Trophoblast cell (in vitro differentiated cells and primary cell): Measurements from ENCODE around the gene SAXO2.
"Not testable (repeated sequence)": the region's sequence is repeated elsewhere in the genome, so short reads cannot be mapped to it uniquely, and the experiment has no call there.

Source experiments
- DNase-seq, 2 donors: peaks; one replicate each; pipeline ENCODE4 v3.0.0-alpha.2; 2016
- H2AFZ ChIP-seq: 2 replicates; pipeline ENCODE4 v1.6.1; 2013; ENCODE audit warnings: low read length, moderate library complexity, mild to moderate bottlenecking; ENCODE audit not compliant: insufficient read depth, poor library complexity
- H2AK5ac ChIP-seq: 2 replicates; pipeline ENCODE4 v1.6.1; 2013; ENCODE audit warnings: mild to moderate bottlenecking, low read length
- H2BK120ac ChIP-seq: 2 replicates; pipeline ENCODE4 v1.6.1; 2013; ENCODE audit warnings: low read length, mild to moderate bottlenecking, moderate library complexity; ENCODE audit not compliant: insufficient read depth, poor library complexity
- H2BK12ac ChIP-seq: 2 replicates; pipeline ENCODE4 v1.6.1; 2013; ENCODE audit warnings: mild to moderate bottlenecking, low read length, moderate library complexity
- H2BK5ac ChIP-seq: 2 replicates; pipeline ENCODE4 v1.6.1; 2013; ENCODE audit warnings: low read length, low read depth, moderate library complexity, mild to moderate bottlenecking; ENCODE audit not compliant: poor library complexity
- H3K14ac ChIP-seq: 2 replicates; pipeline ENCODE4 v1.6.1; 2013; ENCODE audit warnings: mild to moderate bottlenecking, low read length
- H3K18ac ChIP-seq: 2 replicates; pipeline ENCODE4 v1.6.1; 2013; ENCODE audit warnings: mild to moderate bottlenecking, low read length
- H3K23ac ChIP-seq: 2 replicates; pipeline ENCODE4 v1.6.1; 2013; ENCODE audit warnings: low read length
- H3K27ac ChIP-seq: 2 replicates; pipeline ENCODE4 v1.5.1; 2013; ENCODE audit warnings: low read depth, mild to moderate bottlenecking, inconsistent platforms, low read length, moderate library complexity
- H3K27me3 ChIP-seq: 2 replicates; pipeline ENCODE4 v1.6.1; 2013; ENCODE audit warnings: inconsistent platforms, mild to moderate bottlenecking, low read length, moderate library complexity; ENCODE audit not compliant: insufficient read depth
- H3K36me3 ChIP-seq, 2 experiments: 1 replicate in 1 of 2; 2 replicates in 1 of 2; pipeline ENCODE4 v1.6.1; 2013; ENCODE audit warnings: low read length in 2 of 2, mild to moderate bottlenecking in 2 of 2, moderate library complexity in 1 of 2; ENCODE audit not compliant: insufficient read depth in 2 of 2, control insufficient read depth in 1 of 2
- H3K4ac ChIP-seq: 2 replicates; pipeline ENCODE4 v1.6.1; 2013; ENCODE audit warnings: low read depth, mild to moderate bottlenecking, low read length, moderate library complexity
- H3K4me1 ChIP-seq, 2 experiments: 1 replicate in 1 of 2; 2 replicates in 1 of 2; pipeline ENCODE4 v1.6.1; 2013; ENCODE audit warnings: low read length in 2 of 2, mild to moderate bottlenecking in 2 of 2, moderate library complexity in 1 of 2; ENCODE audit not compliant: insufficient read depth in 2 of 2, control insufficient read depth in 1 of 2
- H3K4me2 ChIP-seq: 2 replicates; pipeline ENCODE4 v1.6.1; 2013; ENCODE audit warnings: inconsistent platforms, mild to moderate bottlenecking, low read length, moderate library complexity
- H3K4me3 ChIP-seq: 2 replicates; pipeline ENCODE4 v1.5.1; 2013; ENCODE audit warnings: mild to moderate bottlenecking, low read depth, low read length, inconsistent platforms
- H3K79me1 ChIP-seq: one replicate; pipeline ENCODE4 v1.6.1; 2013; ENCODE audit warnings: low read length
- H3K79me2 ChIP-seq: 2 replicates; pipeline ENCODE4 v1.6.1; 2013; ENCODE audit warnings: low read length, mild to moderate bottlenecking; ENCODE audit not compliant: control insufficient read depth, insufficient read depth, poor library complexity
- H3K9ac ChIP-seq: 2 replicates; pipeline ENCODE4 v1.6.1; 2013; ENCODE audit warnings: mild to moderate bottlenecking, low read length
- H3K9me3 ChIP-seq: 2 replicates; pipeline ENCODE4 v1.6.1; 2013; ENCODE audit warnings: low read depth, mild to moderate bottlenecking, control low read depth, inconsistent platforms, low read length; ENCODE audit not compliant: insufficient read depth
- H4K12ac ChIP-seq: 2 replicates; pipeline ENCODE4 v1.6.1; 2013; ENCODE audit warnings: low read depth, mild to moderate bottlenecking, low read length, moderate library complexity
- H4K8ac ChIP-seq: 2 replicates; pipeline ENCODE4 v1.6.1; 2013; ENCODE audit warnings: low read depth, mild to moderate bottlenecking, low read length, moderate library complexity
- H4K91ac ChIP-seq: one replicate; pipeline ENCODE4 v1.6.1; 2013; ENCODE audit warnings: low read depth, mild to moderate bottlenecking, low read length, moderate library complexity
- WGBS: extraction: QIAGEN DNeasy Blood & Tissue Kit; methylation state at CpG from one replicate; pipeline ENCODE4 v1.1.7; 2013; ENCODE audit warnings: missing lambda C conversion rate; ENCODE audit not compliant: insufficient read length, insufficient coverage; ENCODE audit errors: extremely low coverage; 5-methylcytosine and 5-hydroxymethylcytosine counted together

SAXO2 gene

DNA sequence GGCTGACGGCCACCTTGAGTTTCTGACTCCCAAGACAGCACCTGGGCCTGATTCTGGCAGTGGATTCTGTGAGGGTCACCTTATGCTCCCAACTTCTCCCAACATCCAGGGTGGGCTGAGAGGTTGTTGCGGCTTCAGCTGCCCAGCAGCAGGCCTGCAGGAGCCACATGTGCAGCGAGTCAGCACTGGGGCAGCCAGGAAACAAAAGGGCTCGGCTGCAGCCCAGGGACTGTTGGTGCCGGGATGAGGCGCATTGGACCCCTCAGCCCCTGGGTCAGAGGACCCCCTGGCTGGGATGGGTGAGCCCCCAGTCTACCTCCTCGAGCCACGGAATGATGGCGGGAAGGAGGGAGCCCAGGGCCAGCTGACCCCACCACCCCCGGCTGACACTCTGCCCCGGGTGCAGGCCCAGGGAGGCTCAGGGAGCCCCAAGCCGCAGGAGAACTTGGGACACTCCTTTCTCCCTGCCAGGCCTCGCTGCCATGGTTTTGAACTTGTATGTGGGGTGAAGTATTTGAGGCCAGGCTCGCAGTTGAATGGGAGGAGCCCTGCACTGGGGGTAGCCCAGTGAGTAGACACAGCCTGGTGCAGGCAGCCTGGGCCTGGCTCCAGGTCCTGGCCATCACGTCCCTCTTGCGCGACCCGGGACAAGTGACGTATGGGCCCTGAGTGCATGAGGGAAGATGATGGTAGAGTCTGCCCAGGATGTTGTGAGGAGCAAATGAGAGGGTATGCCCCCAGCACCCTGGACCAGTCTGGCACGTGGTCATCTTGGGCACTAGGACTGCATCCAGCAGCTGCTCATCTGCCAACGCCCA lies 51.5 kb downstream of the SAXO2 start:
- H2AK5ac ChIP-seq, H2BK5ac ChIP-seq, H3K36me3 ChIP-seq, H2BK12ac ChIP-seq, H3K79me2 ChIP-seq, H3K9ac ChIP-seq, H3K9me3 ChIP-seq, H3K79me1 ChIP-seq, H4K12ac ChIP-seq, H3K14ac ChIP-seq, DNase-seq, H4K91ac ChIP-seq, H3K23ac ChIP-seq, H3K27ac ChIP-seq, H2BK120ac ChIP-seq, H2AFZ ChIP-seq, H3K4me1 ChIP-seq, H3K18ac ChIP-seq, H3K4me3 ChIP-seq, H3K27me3 ChIP-seq, H3K4ac ChIP-seq, H3K4me2 ChIP-seq, H4K8ac ChIP-seq: not testable (repeated sequence)
- WGBS: no CpG with 5 or more reads among the region's 21 CpGs

DNA sequence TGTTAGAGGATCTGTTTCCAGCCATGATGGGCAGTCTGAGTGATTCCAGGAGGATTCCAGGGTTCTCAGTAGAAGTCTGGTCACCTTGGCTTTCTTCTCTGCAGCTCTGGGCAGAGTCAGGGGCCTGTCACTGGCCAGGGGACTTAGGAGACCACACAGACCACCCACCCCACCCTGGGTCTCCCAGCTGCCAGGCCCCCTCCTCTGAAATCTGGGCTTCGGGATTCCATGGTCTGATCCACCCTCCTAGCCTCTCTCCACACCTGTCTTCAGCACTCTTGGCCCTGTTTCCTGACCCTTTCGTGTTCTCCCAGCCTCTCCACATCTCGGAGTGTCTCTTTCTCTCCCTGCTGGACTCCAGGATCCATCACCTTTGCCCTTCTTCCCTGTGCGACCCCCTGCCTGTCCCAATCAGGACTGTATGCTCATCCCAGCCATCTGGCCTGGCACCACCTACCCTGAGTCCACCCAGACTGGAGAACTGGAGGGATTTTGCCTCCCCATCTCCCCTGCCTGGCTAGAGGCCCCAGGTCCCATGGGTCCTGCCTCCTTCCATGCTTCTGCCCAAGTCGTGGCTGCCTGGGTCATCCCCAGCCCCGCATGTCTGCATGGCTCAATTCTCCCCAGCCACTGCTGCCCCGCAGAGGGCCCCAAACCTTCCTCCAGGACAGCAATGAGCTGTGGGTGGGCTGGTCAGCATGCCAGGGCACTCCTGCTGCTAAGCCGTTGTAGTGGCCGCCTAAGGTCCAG lies 52.3 kb downstream of the SAXO2 start:
- Histone ChIP-seq H3K27me3 (no peaks in the 10 kb centered on the region), H2BK120ac (no peak overlapping the region), H2AK5ac (no peak overlapping the region), H3K36me3 (no peaks in the 10 kb centered on the region), H3K23ac (no peak overlapping the region), H3K4me2 (no peak overlapping the region), H3K18ac (no peak overlapping the region), H2AFZ (no peak overlapping the region), H3K4ac (no peak overlapping the region), H3K27ac (no peak overlapping the region), H3K4me3 (no peak overlapping the region), H2BK5ac (no peak overlapping the region), H3K79me2 (no peaks in the 10 kb centered on the region), H3K79me1 (no peaks in the 10 kb centered on the region), H4K91ac (no peak overlapping the region), H3K9me3 (no peaks in the 10 kb centered on the region), H4K8ac (no peak overlapping the region), H3K14ac (no peak overlapping the region), H3K9ac (no peak overlapping the region), H3K4me1 (no peaks in the 10 kb centered on the region), H4K12ac (no peak overlapping the region), H2BK12ac (no peak overlapping the region)
- DNase-seq: no peak
- no CpG with 5 or more reads among the region's 9 CpGs for WGBS

DNA sequence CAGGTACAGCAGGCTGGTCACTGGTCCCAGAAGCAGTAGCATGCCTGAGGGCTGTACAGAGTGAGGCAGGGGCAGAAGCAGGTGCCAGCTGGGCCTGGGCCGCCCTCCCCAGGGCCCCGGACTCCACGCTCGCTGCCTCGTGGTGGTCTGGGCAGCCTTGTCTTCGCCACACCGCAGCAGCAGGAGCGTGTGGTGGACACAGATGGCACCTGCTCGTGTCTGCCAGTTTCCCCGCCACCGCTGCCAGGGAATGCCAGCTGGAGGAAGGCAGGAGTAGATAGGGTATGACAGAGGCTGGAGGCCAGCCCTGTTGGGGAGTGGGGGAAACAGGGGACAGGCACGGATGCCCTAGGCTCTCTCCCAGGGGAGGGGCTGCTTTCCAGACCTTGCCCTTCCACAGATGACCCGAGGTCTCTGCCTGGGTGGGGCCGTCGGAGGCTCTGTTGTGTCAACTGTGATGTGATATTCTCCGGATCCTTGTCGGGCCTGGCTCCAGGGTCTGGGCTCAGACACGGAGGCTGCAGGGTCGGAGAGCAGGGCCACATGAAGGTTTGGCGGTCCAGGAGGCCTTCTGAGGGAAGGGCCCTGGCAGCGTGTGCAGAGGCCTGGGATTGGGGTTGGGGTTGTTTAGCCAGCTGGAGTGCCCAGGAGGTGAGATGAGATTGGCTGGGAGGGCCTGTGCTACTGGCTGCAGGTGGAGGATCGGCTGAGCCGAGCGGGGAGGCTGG lies 53.1 kb downstream of the SAXO2 start:
- H2AFZ ChIP-seq: no peak overlapping the region
- DNase-seq: no peak
- no peak overlapping the region for H2BK120ac ChIP-seq
- no peak overlapping the region for H3K4me2 ChIP-seq
- H4K91ac ChIP-seq: no peak overlapping the region
- no peak overlapping the region for H3K23ac ChIP-seq
- no peak overlapping the region for H2BK5ac ChIP-seq
- H3K9me3 ChIP-seq: no peaks in the 10 kb centered on the region
- H3K4ac ChIP-seq: no peak overlapping the region
- H3K14ac ChIP-seq: no peak overlapping the region
- H2BK12ac ChIP-seq: no peak overlapping the region
- no peak overlapping the region for H3K27ac ChIP-seq
- H3K18ac ChIP-seq: no peak overlapping the region
- no peaks in the 10 kb centered on the region for H3K27me3 ChIP-seq
- WGBS: no CpG with 5 or more reads among the region's 24 CpGs
- H3K36me3 ChIP-seq: no peaks in the 10 kb centered on the region
- no peaks in the 10 kb centered on the region for H3K79me1 ChIP-seq
- H3K9ac ChIP-seq: no peak overlapping the region
- H4K12ac ChIP-seq: no peak overlapping the region
- H4K8ac ChIP-seq: no peak overlapping the region
- H2AK5ac ChIP-seq: no peak overlapping the region
- H3K79me2 ChIP-seq: no peaks in the 10 kb centered on the region
- no peak overlapping the region for H3K4me3 ChIP-seq
- H3K4me1 ChIP-seq: no peaks in the 10 kb centered on the region

DNA sequence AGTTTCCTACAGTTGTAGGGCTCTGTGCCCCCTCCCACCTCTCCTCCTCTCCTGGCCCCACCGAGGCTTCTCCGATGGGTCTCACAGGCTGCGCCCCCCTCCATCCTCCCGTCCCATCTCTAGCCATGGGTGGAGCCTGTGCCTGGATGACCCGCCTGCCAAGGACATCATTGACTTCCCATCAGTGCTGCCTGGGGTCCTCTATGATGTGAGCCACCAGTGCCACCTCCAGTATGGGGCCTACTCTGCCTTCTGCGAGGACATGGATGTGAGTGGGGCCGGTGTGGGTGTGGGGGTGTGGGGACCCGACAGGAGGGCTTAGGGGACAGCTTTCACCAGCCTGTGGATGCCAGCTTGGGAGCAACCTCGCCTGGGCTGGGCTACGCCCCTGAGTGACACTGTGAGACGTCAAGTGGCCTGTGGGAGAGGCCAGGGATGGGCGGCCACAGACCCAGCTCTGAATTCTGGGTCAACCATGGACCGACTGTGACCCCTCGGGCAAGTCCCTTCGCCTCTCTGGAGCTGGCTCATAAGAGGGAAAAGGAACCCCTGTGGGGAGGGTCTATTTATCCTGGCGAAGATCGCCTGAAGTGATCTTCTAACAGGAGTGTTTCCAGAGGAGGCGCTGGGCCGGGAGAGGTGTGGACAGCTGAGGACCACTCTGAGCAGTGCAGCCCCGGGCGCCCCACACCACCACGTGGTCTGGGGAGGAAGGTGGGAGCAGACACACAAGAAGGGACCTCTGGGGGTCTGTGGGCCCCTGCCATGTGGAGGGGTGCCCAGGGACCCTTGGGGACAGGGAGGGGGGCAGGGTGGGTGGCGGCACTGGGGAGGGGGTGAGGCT lies 53.9 kb downstream of the SAXO2 start:
- not testable (repeated sequence) for H3K4ac ChIP-seq, H3K9me3 ChIP-seq, H2BK120ac ChIP-seq, H2BK12ac ChIP-seq, H3K14ac ChIP-seq, H3K36me3 ChIP-seq, H4K12ac ChIP-seq, H3K4me3 ChIP-seq, H3K27me3 ChIP-seq, H3K18ac ChIP-seq, H4K8ac ChIP-seq, DNase-seq, H4K91ac ChIP-seq, H3K79me1 ChIP-seq, H3K4me1 ChIP-seq, H2AK5ac ChIP-seq, H3K27ac ChIP-seq, H3K4me2 ChIP-seq, H3K23ac ChIP-seq, H2AFZ ChIP-seq, H3K9ac ChIP-seq, H3K79me2 ChIP-seq, H2BK5ac ChIP-seq
- WGBS: no CpG with 5 or more reads among the region's 23 CpGs
